H1 (cell line): ENCODE results near the gene LARP4B.

Experiments used
- BCL11A ChIP-seq, 2 experiments: IDR thresholded peaks; one replicate each; pipeline ENCODE4 v1.6.1; 2011; ENCODE audit warnings: low read depth in 2 of 2, low read length in 2 of 2, mild to moderate bottlenecking in 2 of 2
- CHD2 ChIP-seq: IDR thresholded peaks from 2 replicates; pipeline ENCODE4 v1.6.1; 2012; ENCODE audit warnings: low read length, improper control_type of control experiment
- CTCF ChIP-seq, 3 experiments: IDR thresholded peaks; 1 replicate in 2 of 3; 2 replicates in 1 of 3; pipeline versions ENCODE4 v1.5.1 to v1.6.1; 2011; ENCODE audit warnings: low read length in 3 of 3, mild to moderate bottlenecking in 3 of 3, inconsistent platforms in 2 of 3, low read depth in 1 of 3, moderate library complexity in 1 of 3; ENCODE audit not compliant: insufficient read depth in 1 of 3; ENCODE audit errors: control extremely low read depth in 1 of 3
- EGR1 ChIP-seq: IDR thresholded peaks from 2 replicates; pipeline ENCODE4 v1.6.1; 2011; ENCODE audit warnings: low read depth, low read length, borderline replicate concordance
- EZH2 ChIP-seq: fragments of 200-600 bp; sonication (generic); IDR thresholded peaks from 2 replicates; pipeline ENCODE4 v1.7.1; 2012; ENCODE audit warnings: low read depth, mild to moderate bottlenecking, moderate library complexity, low read length, inconsistent platforms; ENCODE audit not compliant: severe bottlenecking
- GABPA ChIP-seq: IDR thresholded peaks from 2 replicates; pipeline ENCODE4 v1.6.1; 2011; ENCODE audit warnings: mild to moderate bottlenecking, low read length, moderate library complexity, borderline replicate concordance; ENCODE audit not compliant: insufficient read depth
- HDAC2 ChIP-seq, 2 experiments: fragments of 300-600 bp in 1 of 2; sonication (generic) in 1 of 2; IDR thresholded peaks; 2 replicates each; pipeline ENCODE4 v1.6.1; 2011 to 2012; ENCODE audit warnings: low read depth in 2 of 2, low read length in 2 of 2, mild to moderate bottlenecking in 2 of 2, moderate library complexity in 2 of 2, borderline replicate concordance in 1 of 2, inconsistent platforms in 1 of 2
- POLR2A ChIP-seq, 2 experiments: IDR thresholded peaks; 1 replicate in 1 of 2; 2 replicates in 1 of 2; pipeline ENCODE4 v1.6.1; 2011; ENCODE audit warnings: low read depth in 2 of 2, low read length in 2 of 2, mild to moderate bottlenecking in 2 of 2; ENCODE audit errors: control extremely low read depth in 1 of 2
- RNF2 ChIP-seq: fragments of 200-900, 300-1000 bp; sonication (generic); IDR thresholded peaks from 2 replicates; pipeline ENCODE4 v1.7.1; 2016; ENCODE audit warnings: borderline replicate concordance, low read depth, mild to moderate bottlenecking, antibody characterized with exemption, low read length; ENCODE audit not compliant: poor library complexity, severe bottlenecking; ENCODE audit errors: missing control alignments
- SRF ChIP-seq: IDR thresholded peaks from 2 replicates; pipeline ENCODE4 v1.6.1; 2011; ENCODE audit warnings: mild to moderate bottlenecking, low read depth, low read length, moderate library complexity
- TBP ChIP-seq: IDR thresholded peaks from 2 replicates; pipeline ENCODE4 v1.6.1; 2011; ENCODE audit warnings: low read depth, low read length, improper control_type of control experiment
- YY1 ChIP-seq: IDR thresholded peaks from 2 replicates; pipeline ENCODE4 v1.6.1; 2011; ENCODE audit warnings: low read depth, mild to moderate bottlenecking, low read length

- TF ChIP-seq CTCF (IDR thresholded peaks at IDR 0.05; ENCODE audit: control extremely low read depth in 1 of 3, insufficient read depth in 1 of 3, low read depth in 1 of 3, low read length in 3 of 3) (no peak), BCL11A (IDR thresholded peaks at IDR 0.05; ENCODE audit: low read depth in 2 of 2, low read length in 2 of 2) (no peak), EGR1 (no peak), RNF2 (no peak), EZH2 (no peak), SRF (no peak), HDAC2 (IDR thresholded peaks at IDR 0.05; ENCODE audit: borderline replicate concordance in 1 of 2, low read depth in 2 of 2, low read length in 2 of 2) (no peak), POLR2A (IDR thresholded peaks at IDR 0.05; ENCODE audit: control extremely low read depth in 1 of 2, low read depth in 2 of 2, low read length in 2 of 2) (no peak), YY1 (no peak), TBP (no peak), CHD2 (no peak), GABPA (no peak)
These were observed 33.4 kb downstream of the LARP4B start for GRCh38 chr10:898141-898540.
